Measurements from ENCODE around the gene PRDM5. TPM values are rescaled to one million over a fixed set of nuclear protein-coding genes. Genes with fewer than 3 reads are reported as not detected.

Gene PRDM5
- total RNA-seq, 1 experiment from 2014 or later, result 5.1 TPM

- no peaks in the 10 kb centered on the region for H3K27me3 ChIP-seq (ENCODE audit: insufficient read depth, low read length)
- no peaks in the 10 kb centered on the region for H4K20me1 ChIP-seq (ENCODE audit: insufficient read depth)
- no peaks in the 10 kb centered on the region for H3K9me2 ChIP-seq (ENCODE audit: insufficient read depth)
- BruUV-seq (replicated peaks), result no TSS peak
- ChIA-PET POLR2A (no interaction called here), CTCF (no interaction called here), RAD21 (ENCODE audit: low non-redundant PET in 1 of 2, low total read pairs in 2 of 2, uncharacterized antibody in 2 of 2, unreplicated experiment in 2 of 2) (no interaction called here)
- no peaks in the 10 kb centered on the region for H3K36me3 ChIP-seq (ENCODE audit: control insufficient read depth in 1 of 2, insufficient read depth in 2 of 2, low read length in 2 of 2)
- H3K9me3 ChIP-seq (ENCODE audit: control insufficient read depth in 1 of 2, insufficient read depth in 1 of 2, low read depth in 1 of 2, low read length in 2 of 2), result no peaks in the 10 kb centered on the region
- ATAC-seq (no peak), DNase-seq (ENCODE audit: low read depth, low spot score) (no peak)
- H3K4me3 ChIP-seq (replicated peaks in 1 of 2; ENCODE audit: low read depth in 1 of 2, low read length in 2 of 2), result no peak overlapping the region
- no peaks in the 10 kb centered on the region for H3K4me1 ChIP-seq (ENCODE audit: control insufficient read depth in 1 of 2, insufficient read depth in 2 of 2, low read length in 2 of 2)
- TF ChIP-seq SP1 (IDR thresholded peaks at IDR 0.05; ENCODE audit: low read depth) (no peak), ZBTB33 (IDR thresholded peaks at IDR 0.05; ENCODE audit: extremely low read depth, insufficient replicate concordance, low read length) (no peak), EGR1 (IDR thresholded peaks at IDR 0.05; ENCODE audit: low read depth) (no peak), ZNF274 (IDR thresholded peaks at IDR 0.05; ENCODE audit: low read depth, low read length) (no peak), CBX3 (IDR thresholded peaks at IDR 0.05; ENCODE audit: low read depth) (no peak), ZFX (IDR thresholded peaks at IDR 0.05) (no peak), REST (IDR thresholded peaks at IDR 0.05; ENCODE audit: low read depth) (no peak), TCF7L2 (IDR thresholded peaks at IDR 0.05; ENCODE audit: borderline replicate concordance, extremely low read depth, insufficient read depth, insufficient read length) (no peak), JUND (IDR thresholded peaks at IDR 0.05) (no peak), YY1 (IDR thresholded peaks at IDR 0.05; ENCODE audit: extremely low read depth, insufficient replicate concordance, low read depth, low read length) (no peak), MAX (IDR thresholded peaks at IDR 0.05) (no peak), POLR2AphosphoS5 (IDR thresholded peaks at IDR 0.05; ENCODE audit: low read depth, low read length) (no peak), CEBPB (IDR thresholded peaks at IDR 0.05; ENCODE audit: low read depth) (no peak), ELF1 (IDR thresholded peaks at IDR 0.05; ENCODE audit: borderline replicate concordance, low read depth) (no peak), CTCF (IDR thresholded peaks at IDR 0.05 in 2 of 3, conservative IDR thresholded peaks at IDR 0.05 in 1 of 3; ENCODE audit: borderline replicate concordance in 1 of 3, insufficient read depth in 1 of 3, low read depth in 2 of 3, low read length in 2 of 3) (no peak)
- intact Hi-C loops (cut with micrococcal nuclease), result no loop called here
- H3K4me2 ChIP-seq (ENCODE audit: low read length), result no peak overlapping the region
- no peak overlapping the region for H3K9ac ChIP-seq (ENCODE audit: low read length)
- H2AFZ ChIP-seq (ENCODE audit: low read depth, low read length, poor library complexity, severe bottlenecking), result no peak overlapping the region
- H3K79me2 ChIP-seq (ENCODE audit: insufficient read depth, low read length), result no peaks in the 10 kb centered on the region
- no peak overlapping the region for H3K27ac ChIP-seq (ENCODE audit: low read depth, low read length)
These were observed 191.7 kb downstream of the PRDM5 start for GRCh38 chr4:120730777-120731320.
